ENCODE measurements around the gene MLLT10.

- TF ChIP-seq EZH2 (IDR thresholded peaks at IDR 0.05) (no peak), POLR2AphosphoS5 (IDR thresholded peaks at IDR 0.05; ENCODE audit: borderline replicate concordance, low read depth, low read length) (no peak)
These were observed 257.2 kb downstream of the MLLT10 start for GRCh38 chr10:21791276-21791675.
